WERI-Rb-1 (cell line): Measurements from ENCODE around the gene CHMP1B.

Experiments
- DNase-seq: peaks from one replicate; pipeline ENCODE4 v3.0.0-alpha.2; 2020
- H3K27ac ChIP-seq: fragments of 250-450 bp; sonication (Bioruptor Pico); 2 replicates; pipeline ENCODE4 v1.5.1; 2020; ENCODE audit warnings: mild to moderate bottlenecking, moderate library complexity
- H3K27me3 ChIP-seq: fragments of 250-450 bp; sonication (Bioruptor Pico); 2 replicates; pipeline ENCODE4 v1.5.1; 2021; ENCODE audit warnings: mild to moderate bottlenecking, low read depth, moderate library complexity; ENCODE audit not compliant: insufficient read depth, severe bottlenecking
- H3K36me3 ChIP-seq: fragments of 250-450 bp; sonication (Bioruptor Pico); 2 replicates; pipeline ENCODE4 v1.5.1; 2020; ENCODE audit warnings: mild to moderate bottlenecking, moderate library complexity
- H3K4me3 ChIP-seq: 2 replicates; pipeline ENCODE4 v1.5.1; 2011; ENCODE audit warnings: low read depth, mild to moderate bottlenecking, control low read depth, low read length
- H3K9me3 ChIP-seq: fragments of 250-450 bp; sonication (Bioruptor Pico); 2 replicates; pipeline ENCODE4 v1.5.1; 2021; ENCODE audit warnings: mild to moderate bottlenecking, moderate library complexity; ENCODE audit not compliant: severe bottlenecking
- CTCF ChIP-seq: IDR thresholded peaks from 2 replicates; pipeline ENCODE4 v1.5.1; 2011; ENCODE audit warnings: low read depth, mild to moderate bottlenecking, control low read depth, inconsistent platforms, low read length

The CHMP1B gene

GRCh38 chr18:11882636-11883035 is 31.4 kb downstream of the CHMP1B start:
- no peak for DNase-seq
- Histone ChIP-seq H3K27me3 (no peaks in the 10 kb centered on the region), H3K27ac (no peak overlapping the region), H3K4me3 (no peak overlapping the region), H3K36me3 (no peaks in the 10 kb centered on the region), H3K9me3 (no peaks in the 10 kb centered on the region)
- TF ChIP-seq CTCF: no peak

GRCh38 chr18:11883153-11883552 is 31.9 kb downstream of the CHMP1B start:
- Histone ChIP-seq H3K9me3 (no peaks in the 10 kb centered on the region), H3K27ac (no peak overlapping the region), H3K36me3 (no peaks in the 10 kb centered on the region), H3K27me3 (no peaks in the 10 kb centered on the region), H3K4me3 (no peak overlapping the region)
- DNase-seq: no peak
- TF ChIP-seq CTCF: no peak

- Histone ChIP-seq H3K27ac (no peak overlapping the region), H3K27me3 (no peaks in the 10 kb centered on the region), H3K9me3 (no peaks in the 10 kb centered on the region), H3K4me3 (no peak overlapping the region), H3K36me3 (no peaks in the 10 kb centered on the region)
- TF ChIP-seq CTCF: no peak
- no peak for DNase-seq
Observed at GRCh38 chr18:11884396-11885030, 33.3 kb downstream of the CHMP1B start.

GRCh38 chr18:11885278-11885947 is 34.2 kb downstream of the CHMP1B start:
- H3K27ac ChIP-seq: no peak overlapping the region
- H3K4me3 ChIP-seq: no peak overlapping the region
- no peak for DNase-seq
- H3K9me3 ChIP-seq: no peaks in the 10 kb centered on the region
- H3K27me3 ChIP-seq: no peaks in the 10 kb centered on the region
- no peak for TF ChIP-seq CTCF
- H3K36me3 ChIP-seq: no peaks in the 10 kb centered on the region

- no peak for DNase-seq
- Histone ChIP-seq H3K9me3 (no peaks in the 10 kb centered on the region), H3K4me3 (no peak overlapping the region), H3K27me3 (no peaks in the 10 kb centered on the region), H3K27ac (no peak overlapping the region), H3K36me3 (no peaks in the 10 kb centered on the region)
- TF ChIP-seq CTCF: no peak
Observed at GRCh38 chr18:11886577-11887110, 35.4 kb downstream of the CHMP1B start.
